ENCODE measurements around the gene TTLL11.

The TTLL11 gene

DNA sequence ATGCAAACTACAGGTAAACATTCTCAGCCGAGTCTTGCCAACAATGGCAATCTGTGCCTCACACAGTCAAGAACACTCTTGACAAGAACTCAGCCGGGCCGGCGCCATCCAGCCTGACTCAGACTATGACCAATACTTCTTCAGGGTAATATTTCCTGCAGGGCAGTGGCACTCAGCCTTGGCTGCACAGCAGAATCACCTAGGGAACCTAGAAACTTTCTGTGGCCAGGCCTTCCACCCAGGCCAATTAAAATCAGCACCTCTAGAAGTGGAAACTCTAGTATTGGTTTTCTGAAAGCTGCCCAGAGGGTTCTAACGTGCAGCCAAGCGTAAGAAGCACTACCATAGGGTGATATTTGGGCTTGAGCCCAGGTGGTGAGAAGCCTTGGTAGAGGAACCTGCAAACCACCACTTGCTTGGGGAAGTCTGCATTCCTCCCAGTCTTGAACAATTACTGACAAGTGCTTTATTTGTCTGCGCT, 120.6 kb downstream of the TTLL11 start:
- DNase-seq (ENCODE audit: low spot score), result no peak

GRCh38 chr9:121968056-121968455, 125.1 kb downstream of the TTLL11 start:
- DNase-seq (ENCODE audit: low spot score), result no peak

GRCh38 chr9:121966706-121967105, 126.4 kb downstream of the TTLL11 start:
- DNase-seq (ENCODE audit: low spot score), result no peak

- no peak for DNase-seq (ENCODE audit: low spot score)
Measured at GRCh38 chr9:121963528-121963995, 129.5 kb downstream of the TTLL11 start.

- DNase-seq (ENCODE audit: low spot score), result no peak
Measured at GRCh38 chr9:121962421-121962820, 130.7 kb downstream of the TTLL11 start.

DNA sequence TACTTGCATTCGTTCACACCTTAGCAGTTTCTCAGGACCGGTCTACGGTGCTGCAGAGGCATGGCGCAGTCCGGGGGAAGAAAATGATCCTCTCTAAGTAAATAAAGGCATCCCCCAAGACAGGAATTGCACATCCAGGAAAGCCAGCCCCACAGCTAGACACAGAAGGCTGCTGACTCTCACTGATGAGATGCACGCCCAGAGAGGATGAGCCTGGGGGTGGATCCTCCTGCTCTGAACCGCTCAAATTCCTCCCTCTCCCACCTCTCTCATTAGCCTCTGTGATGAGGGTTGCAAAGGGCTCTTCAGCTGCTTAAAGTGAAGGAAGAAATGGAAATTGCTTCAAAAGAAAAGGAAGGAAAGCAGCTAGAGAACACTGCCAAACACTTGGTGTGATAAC, 132.4 kb downstream of the TTLL11 start:
- DNase-seq (ENCODE audit: low spot score), result no peak

GRCh38 chr9:121958530-121958929, 134.6 kb downstream of the TTLL11 start:
- DNase-seq (ENCODE audit: low spot score), result no peak

DNA sequence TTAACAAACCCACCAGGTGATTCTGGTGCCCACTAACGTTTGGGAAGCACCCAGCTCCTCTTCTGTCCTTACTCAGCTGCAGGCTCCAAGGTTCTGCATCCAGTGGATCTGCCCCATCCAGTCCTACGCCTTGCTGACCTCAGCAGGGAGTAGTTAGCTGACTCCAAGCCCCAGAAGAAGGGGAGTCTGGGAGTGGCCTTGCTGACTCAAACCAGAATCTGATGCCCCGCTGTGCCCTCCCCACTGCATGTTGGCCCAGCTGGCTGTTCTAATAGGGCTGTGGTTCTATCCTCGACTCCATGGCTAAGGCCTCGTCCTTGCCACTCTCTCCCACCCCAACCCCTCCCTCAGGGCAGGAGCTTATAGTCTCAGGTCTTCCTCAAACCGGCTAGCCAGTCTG, 136.3 kb downstream of the TTLL11 start:
- DNase-seq (ENCODE audit: low spot score), result no peak

- DNase-seq (ENCODE audit: low spot score), result no peak
Measured at GRCh38 chr9:121955649-121956048, 137.5 kb downstream of the TTLL11 start.

DNA sequence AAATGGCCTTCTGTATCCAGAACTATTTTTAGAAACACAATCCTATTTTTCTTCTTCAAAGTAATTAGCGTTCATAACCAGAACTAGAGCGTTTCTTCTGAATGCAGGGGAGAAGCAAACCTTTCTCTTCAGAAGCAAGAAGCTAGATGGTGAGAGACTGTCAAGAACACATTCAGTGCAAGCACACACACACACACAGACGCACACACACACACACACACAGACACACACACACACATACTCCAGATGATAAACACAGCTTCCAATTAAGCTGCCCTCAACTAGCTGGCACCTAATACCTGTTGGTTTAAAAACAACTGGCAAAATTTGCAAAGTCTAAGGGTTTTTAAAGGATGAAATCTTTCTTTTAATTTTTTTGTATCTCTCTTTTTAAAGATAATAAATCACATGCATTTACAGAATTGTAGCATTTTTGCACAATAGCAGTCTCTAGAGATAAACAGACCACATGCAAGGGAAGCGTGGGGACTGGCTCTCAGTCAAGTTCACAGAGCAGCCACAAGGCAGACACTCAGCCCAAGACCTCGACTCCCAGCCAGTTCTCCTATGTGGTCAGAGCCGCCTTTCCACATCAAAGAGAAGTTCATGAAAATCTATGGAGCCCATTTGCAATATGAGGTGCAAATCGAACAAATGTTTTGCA, 138.5 kb downstream of the TTLL11 start:
- DNase-seq (ENCODE audit: low spot score), result no peak

GRCh38 chr9:121952611-121953010, 140.5 kb downstream of the TTLL11 start:
- no peak for DNase-seq (ENCODE audit: low spot score)

DNA sequence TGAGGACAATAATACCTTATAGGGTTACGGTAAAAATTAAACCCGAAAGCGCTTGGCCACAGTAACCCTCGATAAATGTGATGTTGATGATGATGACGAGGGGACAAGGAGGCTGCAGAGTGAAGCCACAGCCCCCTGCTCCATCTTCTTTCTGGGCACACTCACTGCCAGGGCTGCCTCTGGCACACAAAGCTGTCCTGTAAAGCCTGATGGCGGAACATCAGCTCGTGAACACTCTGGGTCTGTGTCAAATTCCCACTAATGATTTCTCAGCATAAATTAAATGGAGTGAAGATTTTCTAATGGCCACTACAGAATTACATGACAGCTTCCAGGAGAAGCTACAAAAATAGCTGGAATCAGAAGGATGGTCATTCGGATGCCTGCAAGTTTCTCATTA, 142.2 kb downstream of the TTLL11 start:
- DNase-seq (ENCODE audit: low spot score), result no peak

- DNase-seq (ENCODE audit: low spot score), result no peak
Measured at GRCh38 chr9:121950441-121950840, 142.7 kb downstream of the TTLL11 start.

- DNase-seq (ENCODE audit: low spot score), result no peak
Measured at GRCh38 chr9:121949766-121950165, 143.3 kb downstream of the TTLL11 start.

DNA sequence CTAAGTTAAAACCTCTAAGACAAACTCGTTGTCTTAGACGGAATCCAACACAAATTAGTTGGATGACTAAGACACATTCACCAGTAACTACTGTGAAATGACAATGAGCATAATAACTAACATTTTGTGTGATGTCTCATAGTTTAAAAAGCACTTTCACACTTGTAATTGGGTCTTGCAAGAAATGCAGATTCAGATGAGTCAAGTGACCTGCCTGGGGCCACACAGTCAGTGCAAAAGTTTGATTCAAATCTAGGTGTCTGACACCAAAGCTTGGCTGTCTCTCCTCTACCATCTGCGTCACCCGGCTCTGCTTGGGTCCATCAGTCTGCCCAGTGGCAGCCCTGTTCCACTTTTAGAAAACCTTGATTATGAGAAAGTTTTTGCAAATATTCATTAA, 143.7 kb downstream of the TTLL11 start:
- DNase-seq (ENCODE audit: low spot score), result no peak

GRCh38 chr9:121947775-121948174, 145.3 kb downstream of the TTLL11 start:
- no peak for DNase-seq (ENCODE audit: low spot score)

- no peak for DNase-seq (ENCODE audit: low spot score)
Measured at GRCh38 chr9:121946465-121946864, 146.6 kb downstream of the TTLL11 start.

DNA sequence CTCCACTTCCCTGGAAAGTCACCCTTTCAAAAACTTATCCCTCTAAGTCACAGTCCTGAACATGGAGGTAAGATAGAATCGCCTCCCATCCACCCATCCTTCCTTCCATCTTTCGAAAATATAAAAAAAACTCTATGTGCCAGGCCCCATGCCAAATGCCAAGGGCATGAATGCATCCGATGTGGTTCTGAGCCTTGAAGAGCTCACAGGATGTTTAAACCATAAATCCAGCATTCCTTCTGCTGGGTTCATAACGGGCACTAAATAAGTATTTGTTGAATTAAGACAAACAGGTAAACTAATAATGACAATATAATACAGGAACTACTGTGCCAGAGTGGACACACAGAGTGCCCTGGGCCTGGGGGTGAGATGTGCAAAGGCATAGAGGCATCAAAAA, 147.3 kb downstream of the TTLL11 start:
- DNase-seq (ENCODE audit: low spot score), result no peak

DNA sequence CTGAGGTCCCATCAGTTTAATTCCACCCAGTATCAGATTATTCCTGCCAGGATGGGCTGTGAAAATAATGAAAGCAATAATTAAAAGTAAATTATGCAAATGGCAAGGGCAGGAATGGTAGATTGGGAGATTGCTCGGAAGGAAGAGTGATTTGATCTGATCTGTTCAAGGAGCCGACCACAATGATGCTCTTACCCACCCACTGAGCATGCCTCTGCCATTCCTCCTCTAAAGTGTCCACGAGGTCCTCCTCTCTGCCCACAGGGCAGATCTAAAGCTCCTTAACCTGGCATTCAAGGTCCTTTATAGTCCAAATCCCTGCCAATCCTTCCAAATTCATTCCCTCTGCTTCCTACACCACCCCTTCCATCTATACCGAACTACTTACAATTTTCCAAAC, 147.8 kb downstream of the TTLL11 start:
- DNase-seq (ENCODE audit: low spot score), result no peak

GRCh38 chr9:121944711-121945191, 148.4 kb downstream of the TTLL11 start:
- DNase-seq (ENCODE audit: low spot score), result no peak

DNA sequence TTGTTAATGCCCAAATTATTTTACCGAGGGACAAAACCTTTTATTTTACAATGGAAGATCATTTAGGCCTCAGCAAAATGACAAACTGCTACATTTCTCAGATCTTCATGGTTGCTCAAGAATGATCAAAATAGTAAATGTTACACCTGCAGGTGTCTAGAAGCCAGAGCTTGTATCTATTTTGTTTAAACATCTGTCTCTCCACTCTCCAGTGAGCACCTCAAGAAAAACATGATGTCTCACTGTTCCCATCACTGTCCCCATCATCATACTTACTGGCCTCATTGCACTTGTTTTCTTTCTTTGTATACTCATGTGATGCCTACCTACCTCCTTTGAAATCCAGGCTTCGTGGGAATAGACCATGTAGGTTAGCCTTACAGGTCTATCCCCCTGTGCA, 149.6 kb downstream of the TTLL11 start:
- DNase-seq (ENCODE audit: low spot score), result no peak

- no peak for DNase-seq (ENCODE audit: low spot score)
Measured at GRCh38 chr9:121942866-121943382, 150.2 kb downstream of the TTLL11 start.

DNA sequence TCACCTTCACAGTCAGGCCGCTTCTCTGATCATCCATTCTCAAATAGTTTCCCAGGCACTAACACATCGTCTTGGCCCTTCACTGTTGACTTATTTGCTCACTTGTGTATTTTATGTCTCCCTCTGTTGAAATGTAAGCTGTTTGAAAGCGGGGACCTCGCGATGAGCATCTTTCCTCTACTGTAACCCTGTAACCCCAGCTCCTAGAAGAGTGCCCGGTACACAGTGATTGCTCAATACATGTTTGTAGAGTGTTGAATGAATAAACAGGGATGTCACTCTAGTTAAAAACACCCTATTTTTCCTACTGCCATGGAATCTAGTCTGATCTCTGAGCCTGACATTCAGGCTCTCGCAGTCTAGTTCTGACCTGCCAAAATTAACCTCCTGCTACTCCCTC, 150.8 kb downstream of the TTLL11 start:
- no peak for DNase-seq (ENCODE audit: low spot score)

- DNase-seq (ENCODE audit: low spot score), result no peak
Measured at GRCh38 chr9:121939643-121940042, 153.5 kb downstream of the TTLL11 start.

Data from HuH-7.5 (cell line).